Uterus (tissue), 4 donors: ENCODE results near the gene PPT1. TPM values are rescaled to one million over a fixed set of nuclear protein-coding genes. Genes with fewer than 3 reads are reported as not detected.

ENCODE experiments used
- DNase-seq, 2 donors: peaks; one replicate each; pipeline ENCODE4 v3.0.0-alpha.2; 2019 to 2020
- H3K27ac ChIP-seq, 2 donors: fragments of 200-600 bp; sonication (generic); 1 replicate in 1 of 2; 2 replicates in 1 of 2; pipeline ENCODE4 v1.5.1; 2016 to 2018
- H3K27me3 ChIP-seq, 2 donors: fragments of 200-600 bp; sonication (generic); one replicate each; pipeline ENCODE4 v1.5.1; 2018 to 2019; ENCODE audit warnings: control low read depth in 1 of 2
- H3K36me3 ChIP-seq, 2 donors: fragments of 200-600 bp; sonication (generic); one replicate each; pipeline ENCODE4 v1.5.1; 2019; ENCODE audit warnings: control low read depth in 1 of 2
- H3K4me1 ChIP-seq, 2 donors: fragments of 200-600 bp; sonication (generic); one replicate each; pipeline ENCODE4 v1.5.1; 2018 to 2019; ENCODE audit warnings: control low read depth in 1 of 2
- H3K4me3 ChIP-seq, 2 donors: fragments of 200-600 bp; sonication (generic); 1 replicate in 1 of 2; 2 replicates in 1 of 2; pipeline ENCODE4 v1.5.1; 2018 to 2019; ENCODE audit warnings: mild to moderate bottlenecking in 1 of 2
- H3K9me3 ChIP-seq, 2 donors: fragments of 200-600 bp; sonication (generic); one replicate each; pipeline ENCODE4 v1.5.1; 2019; ENCODE audit warnings: control low read depth in 1 of 2
- POLR2A ChIP-seq, 2 donors: fragments of 450-650 bp; IDR thresholded peaks; one replicate each; pipeline ENCODE4 v1.6.1; 2016; ENCODE audit warnings: antibody characterized with exemption in 2 of 2, mild to moderate bottlenecking in 1 of 2, moderate library complexity in 1 of 2
- intact Hi-C: fragments of 100-400 bp; cut with DNase I; formaldehyde crosslinking; loops from one replicate; pipeline ENCODE4 v1.15.1; 2023; ENCODE audit warnings: low total_unique reads
- total RNA-seq, 4 donors: library from RNA; depleted of rRNA in 3 of 4; stranded (reverse); fragments of >200 nt in 3 of 4; gene quantifications; one replicate each; pipeline versions ENCODE4 v1.1.0 to v1.2.4, GENCODE V29; 2014 to 2023
- TF ChIP-seq, protein P1 (sequence below), 4 experiments: fragments of 200-600 bp in 2 of 4; fragments of 450-650 bp in 2 of 4; sonication (generic) in 2 of 4; IDR thresholded peaks; one replicate each; pipeline ENCODE4 v1.5.1; 2016 to 2019; ENCODE audit warnings: antibody characterized with exemption in 4 of 4, mild to moderate bottlenecking in 2 of 4, moderate library complexity in 1 of 4
- donor health status: DM: yes; HTN: yes; CAD: no.

PPT1 gene
- 100 to 1,000 TPM in 2 of 4 donors, 10 to 100 TPM in 2; 81.7 to 123 (median 94.5) TPM for total RNA-seq

DNA sequence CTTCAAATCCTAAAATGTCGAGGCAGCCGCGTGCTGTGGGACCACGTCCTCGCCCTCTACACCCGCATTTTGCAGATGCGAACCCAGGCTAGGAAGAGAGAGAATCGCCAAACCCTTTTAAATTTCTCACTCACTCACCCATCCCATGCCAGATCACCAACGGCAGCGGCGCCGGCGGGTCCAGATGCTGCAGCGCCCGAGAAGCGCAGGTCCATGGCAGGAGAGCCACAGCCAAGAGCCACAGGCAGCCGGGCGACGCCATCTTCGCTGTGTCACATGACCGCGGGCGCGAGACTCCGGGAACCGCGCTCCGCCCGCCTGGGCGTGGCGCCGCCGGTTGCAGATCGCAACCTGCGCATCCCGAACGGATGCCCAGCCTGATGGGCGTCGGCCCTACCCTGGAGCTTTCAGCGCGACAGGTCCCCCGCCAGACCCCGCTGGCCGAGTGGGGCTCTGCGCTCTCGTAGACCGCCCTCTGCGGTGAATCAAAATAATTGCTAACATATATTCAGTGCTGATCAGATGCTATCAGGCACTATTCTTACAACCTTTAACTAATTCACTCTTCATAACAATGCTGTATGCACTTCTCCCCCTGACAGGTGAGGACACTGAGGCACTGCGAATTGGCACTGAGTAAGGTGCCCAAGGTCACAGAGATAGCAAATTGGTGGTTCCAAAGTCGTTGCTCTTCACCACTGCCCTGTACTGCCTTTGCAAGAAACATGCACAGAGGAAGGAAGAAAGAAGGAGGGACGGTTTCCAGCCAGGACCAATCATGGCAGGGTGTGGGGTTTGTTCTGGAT is at the start of gene PPT1:
Gene PPT1 (minus strand): TSS at position 276 of the 806 bp plus-strand sequence. CDS start 14 bp downstream, at position 262.
- TF ChIP-seq, protein P1, sequence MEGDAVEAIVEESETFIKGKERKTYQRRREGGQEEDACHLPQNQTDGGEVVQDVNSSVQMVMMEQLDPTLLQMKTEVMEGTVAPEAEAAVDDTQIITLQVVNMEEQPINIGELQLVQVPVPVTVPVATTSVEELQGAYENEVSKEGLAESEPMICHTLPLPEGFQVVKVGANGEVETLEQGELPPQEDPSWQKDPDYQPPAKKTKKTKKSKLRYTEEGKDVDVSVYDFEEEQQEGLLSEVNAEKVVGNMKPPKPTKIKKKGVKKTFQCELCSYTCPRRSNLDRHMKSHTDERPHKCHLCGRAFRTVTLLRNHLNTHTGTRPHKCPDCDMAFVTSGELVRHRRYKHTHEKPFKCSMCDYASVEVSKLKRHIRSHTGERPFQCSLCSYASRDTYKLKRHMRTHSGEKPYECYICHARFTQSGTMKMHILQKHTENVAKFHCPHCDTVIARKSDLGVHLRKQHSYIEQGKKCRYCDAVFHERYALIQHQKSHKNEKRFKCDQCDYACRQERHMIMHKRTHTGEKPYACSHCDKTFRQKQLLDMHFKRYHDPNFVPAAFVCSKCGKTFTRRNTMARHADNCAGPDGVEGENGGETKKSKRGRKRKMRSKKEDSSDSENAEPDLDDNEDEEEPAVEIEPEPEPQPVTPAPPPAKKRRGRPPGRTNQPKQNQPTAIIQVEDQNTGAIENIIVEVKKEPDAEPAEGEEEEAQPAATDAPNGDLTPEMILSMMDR (IDR thresholded peaks at IDR 0.05): peak in 2 of 4 experiments; percentile 17 to 35
- TF ChIP-seq POLR2A (IDR thresholded peaks at IDR 0.05): peak; percentile 37 to 50
- peak within 1 kb of the TSS; percentile 83 to 90 for H3K4me3 ChIP-seq
- H3K36me3 ChIP-seq: no peaks in the 10 kb centered on the region
- no peaks in the 10 kb centered on the region for H3K4me1 ChIP-seq
- peak within 1 kb of the TSS; percentile 75 to 77 for H3K27ac ChIP-seq
- H3K27me3 ChIP-seq: no peaks in the 10 kb centered on the region
- H3K9me3 ChIP-seq: peaks cover 0 to 3% of the 10 kb centered on the region in 2 donors
- intact Hi-C loops: no loop called here
- DNase-seq: peak; percentile 61 to 75

DNA sequence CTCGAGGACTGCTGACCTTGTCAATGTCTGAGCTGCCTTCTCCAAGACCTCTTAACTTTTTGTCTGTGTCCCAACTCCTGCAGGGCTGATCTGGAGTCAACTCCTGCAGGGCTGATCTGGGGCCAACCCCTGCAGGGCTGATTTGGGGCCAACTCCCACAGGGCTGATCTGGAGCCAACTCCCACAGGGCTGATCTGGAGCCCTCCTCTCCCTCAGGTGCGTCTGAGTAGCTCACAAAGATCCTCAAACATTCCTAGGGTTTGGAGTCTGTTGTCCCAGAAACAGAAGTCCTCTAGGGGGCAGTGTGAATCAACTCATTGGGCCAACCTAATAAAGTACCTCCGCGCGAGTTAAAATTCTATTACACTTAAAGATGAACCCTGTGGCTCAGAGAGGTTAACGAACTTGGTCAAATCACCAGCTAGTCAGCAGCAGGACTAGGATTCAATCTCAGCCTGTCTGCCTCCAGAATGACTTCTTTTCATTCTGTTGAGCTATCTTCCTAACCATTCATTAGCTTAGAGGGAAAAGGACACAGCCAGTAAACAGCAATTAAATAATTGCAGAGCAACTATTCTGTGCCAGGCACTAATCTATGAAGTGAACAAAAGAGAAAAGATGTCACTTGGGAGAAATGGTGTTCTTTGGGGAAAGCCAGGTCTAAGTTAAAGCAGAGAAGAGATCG is 47.0 kb upstream of the PPT1 start:
- Histone ChIP-seq H3K4me1 (no peaks in the 10 kb centered on the region), H3K4me3 (no peak overlapping the region), H3K9me3 (no peaks in the 10 kb centered on the region), H3K36me3 (no peaks in the 10 kb centered on the region), H3K27me3 (no peaks in the 10 kb centered on the region), H3K27ac (no peak overlapping the region)
- intact Hi-C loops: loop anchor here (10.0 kb wide), 2 partner anchors 191 to 261 kb away; no protein-coding TSS in a partner anchor
- TF ChIP-seq, protein P1 (IDR thresholded peaks at IDR 0.05): peak; percentile 68 to 79 (median 74)
- no peak for TF ChIP-seq POLR2A (IDR thresholded peaks at IDR 0.05)
- DNase-seq: peak; percentile 24 to 62

DNA sequence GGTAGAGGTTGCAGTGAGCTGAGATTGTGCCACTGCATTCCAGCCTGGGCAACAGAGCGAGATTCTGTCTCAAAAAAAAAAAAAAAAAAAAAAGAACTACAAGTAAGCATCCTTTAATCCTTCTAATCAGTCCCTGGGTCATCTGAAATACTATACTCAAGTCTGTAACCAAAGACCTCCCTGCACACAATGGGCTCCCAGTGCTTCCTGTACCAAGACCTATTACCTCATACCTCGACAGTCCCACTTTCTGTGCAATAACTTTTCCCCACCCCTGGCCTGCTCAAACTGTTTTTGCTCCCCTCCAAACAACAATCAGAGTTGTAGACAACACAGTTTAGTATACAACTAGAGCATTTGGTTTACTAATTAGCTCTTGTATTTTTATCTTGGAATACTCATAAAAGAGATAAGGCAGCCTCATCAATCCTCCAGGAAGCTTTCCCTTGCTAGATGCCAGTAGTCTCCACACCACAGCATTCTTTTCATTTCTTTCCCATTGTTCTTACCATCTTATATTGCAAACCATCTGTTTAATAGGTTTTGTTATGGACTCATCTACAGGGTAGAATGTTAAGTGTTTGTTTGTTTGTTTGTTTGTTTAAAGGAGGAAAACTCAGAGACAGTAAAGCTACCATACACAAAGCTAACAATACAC is 45.0 kb upstream of the PPT1 start:
- DNase-seq: no peak
- TF ChIP-seq, protein P1 (IDR thresholded peaks at IDR 0.05): no peak
- TF ChIP-seq POLR2A (IDR thresholded peaks at IDR 0.05): no peak
- Histone ChIP-seq H3K4me1 (no peaks in the 10 kb centered on the region), H3K4me3 (no peak overlapping the region), H3K27me3 (no peaks in the 10 kb centered on the region), H3K27ac (no peak overlapping the region), H3K36me3 (no peaks in the 10 kb centered on the region), H3K9me3 (no peaks in the 10 kb centered on the region)
- intact Hi-C loops: loop anchor here (10.0 kb wide), 2 partner anchors 193 to 263 kb away; no protein-coding TSS in a partner anchor

DNA sequence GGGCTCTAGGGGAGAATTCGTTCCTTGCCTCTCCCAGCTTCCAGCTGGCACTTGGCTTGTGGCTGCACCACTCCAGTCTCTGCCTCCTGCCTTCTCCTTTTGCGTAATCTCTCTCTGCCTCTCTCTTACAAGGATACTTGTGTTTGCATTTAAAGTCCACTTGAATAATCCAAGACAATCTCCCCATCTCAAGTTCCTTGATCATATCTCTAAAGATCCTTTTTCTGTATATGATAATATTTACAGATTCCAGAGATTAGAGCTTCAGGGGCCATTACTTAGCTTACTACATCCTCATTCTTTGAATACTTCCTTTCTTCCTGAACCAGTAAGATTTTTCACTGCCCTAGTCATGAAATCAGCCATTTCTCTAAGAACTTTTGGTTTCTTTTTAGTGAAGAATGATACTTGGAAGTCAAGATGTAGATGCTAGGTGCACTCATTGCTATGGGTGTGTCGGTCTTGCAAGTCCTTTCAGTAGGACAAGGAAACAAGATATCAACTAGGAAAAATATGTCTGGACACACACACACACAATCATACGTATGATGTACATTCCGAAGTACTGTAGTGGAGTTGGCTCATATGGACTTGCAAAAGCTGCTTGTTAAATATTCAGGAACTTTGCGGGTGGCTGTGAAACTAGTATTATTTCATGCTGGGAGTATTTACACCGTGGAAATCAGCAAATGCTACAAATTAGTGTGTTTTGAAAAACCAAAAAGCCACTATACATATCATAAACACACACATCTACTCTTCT is 43.3 kb upstream of the PPT1 start:
- intact Hi-C loops: loop anchor here (10.0 kb wide), 2 partner anchors 194 to 264 kb away; no protein-coding TSS in a partner anchor
- Histone ChIP-seq H3K9me3 (no peaks in the 10 kb centered on the region), H3K36me3 (no peaks in the 10 kb centered on the region), H3K4me1 (no peaks in the 10 kb centered on the region), H3K27me3 (no peaks in the 10 kb centered on the region), H3K27ac (no peak overlapping the region), H3K4me3 (no peak overlapping the region)
- DNase-seq: no peak
- TF ChIP-seq, protein P1 (IDR thresholded peaks at IDR 0.05): no peak
- TF ChIP-seq POLR2A (IDR thresholded peaks at IDR 0.05): no peak
